AG09309 (cell line): ENCODE data around the gene PTPRT.

ENCODE experiments used
- DNase-seq: peaks from one replicate; pipeline ENCODE4 v3.0.0-alpha.2; 2010; ENCODE audit warnings: low read depth
- H3K4me3 ChIP-seq: 2 replicates; pipeline ENCODE4 v1.5.1; 2011; ENCODE audit warnings: mild to moderate bottlenecking, low read depth, low read length, moderate library complexity; ENCODE audit not compliant: control insufficient read depth
- CTCF ChIP-seq: IDR thresholded peaks from 2 replicates; pipeline ENCODE4 v1.5.1; 2011; ENCODE audit warnings: mild to moderate bottlenecking, low read depth, low read length, inconsistent platforms; ENCODE audit not compliant: insufficient read depth, control insufficient read depth; ENCODE audit errors: missing control alignments

PTPRT gene

GRCh38 chr20:42886046-42886445 is 303.7 kb downstream of the PTPRT start:
- H3K4me3 ChIP-seq, result no peak overlapping the region
- no peak for DNase-seq
- TF ChIP-seq CTCF, result no peak

DNA sequence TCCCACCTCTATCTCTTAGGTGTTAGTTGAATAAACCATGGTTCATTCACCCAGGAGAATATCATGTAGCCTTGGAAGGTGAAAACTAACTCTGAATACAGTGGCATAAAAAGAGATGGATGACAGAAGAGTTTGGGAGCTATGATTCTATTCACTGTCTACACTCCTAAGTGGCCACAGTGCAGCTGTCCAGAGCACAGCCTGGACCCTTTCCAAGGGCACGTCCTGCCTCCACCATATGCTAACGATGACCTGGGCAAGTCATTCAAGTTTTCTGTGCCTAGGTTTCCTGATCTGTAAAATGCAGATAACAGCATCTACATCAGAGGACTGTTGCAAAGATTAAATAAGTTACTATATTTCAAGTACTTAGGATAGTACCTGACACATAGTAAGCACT is 314.1 kb downstream of the PTPRT start:
- no peak for DNase-seq
- no peak for TF ChIP-seq CTCF
- no peak overlapping the region for H3K4me3 ChIP-seq

DNA sequence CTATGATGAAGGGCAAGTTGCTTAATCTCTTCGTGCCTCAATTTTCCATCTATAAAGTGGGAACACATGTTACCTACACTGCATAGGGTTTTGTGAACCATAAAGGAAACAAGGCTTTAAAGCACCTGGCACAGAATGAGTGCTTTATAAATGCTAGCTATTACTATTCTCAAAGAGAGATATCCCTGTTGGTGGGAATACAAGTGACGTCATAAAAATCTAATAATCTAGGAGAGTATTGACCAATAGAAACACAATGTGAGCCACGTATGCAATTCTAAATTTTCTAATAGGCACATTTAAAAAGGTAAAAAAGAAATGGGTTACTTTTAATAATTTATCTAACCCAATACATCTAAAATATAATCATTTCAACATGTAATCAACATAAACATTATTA is 316.4 kb downstream of the PTPRT start:
- TF ChIP-seq CTCF, result no peak
- no peak for DNase-seq
- H3K4me3 ChIP-seq, result no peak overlapping the region

- TF ChIP-seq CTCF, result no peak
- H3K4me3 ChIP-seq, result no peak overlapping the region
- no peak for DNase-seq
These were observed 325.6 kb downstream of the PTPRT start for GRCh38 chr20:42864116-42864515.

DNA sequence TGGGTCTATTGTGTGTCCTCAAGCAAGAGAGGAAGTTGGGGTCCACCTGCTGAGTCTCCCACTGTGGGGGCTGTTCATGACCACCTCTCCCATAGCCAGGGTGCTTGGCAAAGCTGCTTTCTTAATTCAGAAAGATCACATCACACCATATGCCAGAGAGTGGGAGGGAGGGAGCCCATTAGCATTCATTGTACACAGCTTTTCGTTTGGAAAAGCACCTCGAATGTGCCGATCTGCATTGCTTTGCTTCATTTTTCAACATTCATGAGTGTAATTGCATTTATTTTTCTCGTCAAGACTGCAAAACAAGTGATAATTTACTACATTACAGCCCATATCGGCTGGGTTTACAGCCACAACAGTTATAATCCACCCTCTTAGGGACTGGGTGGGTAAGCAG is 327.3 kb downstream of the PTPRT start:
- H3K4me3 ChIP-seq, result no peak overlapping the region
- TF ChIP-seq CTCF, result no peak

GRCh38 chr20:42857446-42857845 is 332.3 kb downstream of the PTPRT start:
- no peak for DNase-seq
- no peak overlapping the region for H3K4me3 ChIP-seq
- no peak for TF ChIP-seq CTCF

More for the DNA sequence above, 327.3 kb downstream of the PTPRT start:
- no peak for DNase-seq

- no peak for DNase-seq
These were observed 333.8 kb downstream of the PTPRT start for GRCh38 chr20:42855896-42856295.

More at GRCh38 chr20:42855896-42856295, 333.8 kb downstream of the PTPRT start:
- no peak overlapping the region for H3K4me3 ChIP-seq
- no peak for TF ChIP-seq CTCF
